Upper lobe of left lung (tissue), 6 donors: ENCODE measurements around the gene PDE11A. TPM values are rescaled to one million over a fixed set of nuclear protein-coding genes. Genes with fewer than 3 reads are reported as not detected.

Source experiments
- ATAC-seq, 2 donors: fragments of 200-7000 bp; cut with Tn5 transposase; one replicate each; pipeline ENCODE4 v1.9.1; 2022; ENCODE audit warnings: mild to moderate bottlenecking in 2 of 2, moderate library complexity in 2 of 2; ENCODE audit not compliant: low FRiP score in 2 of 2
- DNase-seq, 2 donors: peaks; one replicate each; pipeline ENCODE4 v3.0.0-alpha.2; 2019 to 2020
- H3K27ac ChIP-seq, 4 donors: fragments of 200-600 bp; sonication (generic); one replicate each; pipeline ENCODE4 v1.5.1; 2016 to 2019
- H3K27me3 ChIP-seq, 4 donors: fragments of 200-600 bp; sonication (generic); one replicate each; pipeline ENCODE4 v1.5.1; 2017 to 2019
- H3K36me3 ChIP-seq, 4 donors: fragments of 200-600 bp; sonication (generic); one replicate each; pipeline ENCODE4 v1.5.1; 2016 to 2019
- H3K4me1 ChIP-seq, 4 donors: fragments of 200-600 bp; sonication (generic); one replicate each; pipeline ENCODE4 v1.5.1; 2018 to 2019
- H3K4me3 ChIP-seq, 4 donors: fragments of 200-600 bp; sonication (generic); one replicate each; pipeline ENCODE4 v1.5.1; 2017 to 2019; ENCODE audit warnings: mild to moderate bottlenecking in 2 of 4, moderate library complexity in 1 of 4
- H3K9me3 ChIP-seq, 4 donors: fragments of 200-600 bp; sonication (generic); one replicate each; pipeline ENCODE4 v1.5.1; 2018 to 2019
- EP300 ChIP-seq, 4 donors: sonication (generic); formaldehyde crosslinking; IDR thresholded peaks; one replicate each; pipeline ENCODE4 v1.5.1; 2017; ENCODE audit warnings: antibody characterized with exemption in 4 of 4, control low read depth in 2 of 4
- POLR2A ChIP-seq, 4 donors: fragments of 450-650 bp; IDR thresholded peaks; one replicate each; pipeline ENCODE4 v1.5.1; 2016 to 2017; ENCODE audit warnings: antibody characterized with exemption in 4 of 4, mild to moderate bottlenecking in 2 of 4
- POLR2AphosphoS5 ChIP-seq, 2 donors: sonication (generic); formaldehyde crosslinking; IDR thresholded peaks; one replicate each; pipeline ENCODE4 v1.5.1; 2017; ENCODE audit warnings: antibody characterized with exemption in 2 of 2
- WGBS, 2 donors: methylation state at CpG; one replicate each; pipeline ENCODE4 v1.1.5; 2017 to 2018; 5-methylcytosine and 5-hydroxymethylcytosine counted together
- total RNA-seq, 6 donors: library from RNA; depleted of rRNA in 4 of 6; stranded (reverse); fragments of >200 nt in 4 of 6; gene quantifications; one replicate each; pipeline versions ENCODE4 v1.1.0 to v1.2.1, GENCODE V29; 2016 to 2021
- TF ChIP-seq, protein P1 (sequence below), 6 experiments: fragments of 450-650 bp in 4 of 6; fragments of 200-600 bp in 2 of 6; sonication (generic) in 2 of 6; IDR thresholded peaks; one replicate each; pipeline ENCODE4 v1.5.1; 2016 to 2019; ENCODE audit warnings: antibody characterized with exemption in 6 of 6
- donor health status: DM: no; HTN: no; CAD: no; lungs with moderate emphysema.
- donor health status: DM: no; HTN: yes; CAD: no; lungs with severe emphysema.

PDE11A gene
- total RNA-seq, 6 donors from 2014 or later = 0.03 to 0.57 (median 0.33) TPM; not detected in 3

DNA sequence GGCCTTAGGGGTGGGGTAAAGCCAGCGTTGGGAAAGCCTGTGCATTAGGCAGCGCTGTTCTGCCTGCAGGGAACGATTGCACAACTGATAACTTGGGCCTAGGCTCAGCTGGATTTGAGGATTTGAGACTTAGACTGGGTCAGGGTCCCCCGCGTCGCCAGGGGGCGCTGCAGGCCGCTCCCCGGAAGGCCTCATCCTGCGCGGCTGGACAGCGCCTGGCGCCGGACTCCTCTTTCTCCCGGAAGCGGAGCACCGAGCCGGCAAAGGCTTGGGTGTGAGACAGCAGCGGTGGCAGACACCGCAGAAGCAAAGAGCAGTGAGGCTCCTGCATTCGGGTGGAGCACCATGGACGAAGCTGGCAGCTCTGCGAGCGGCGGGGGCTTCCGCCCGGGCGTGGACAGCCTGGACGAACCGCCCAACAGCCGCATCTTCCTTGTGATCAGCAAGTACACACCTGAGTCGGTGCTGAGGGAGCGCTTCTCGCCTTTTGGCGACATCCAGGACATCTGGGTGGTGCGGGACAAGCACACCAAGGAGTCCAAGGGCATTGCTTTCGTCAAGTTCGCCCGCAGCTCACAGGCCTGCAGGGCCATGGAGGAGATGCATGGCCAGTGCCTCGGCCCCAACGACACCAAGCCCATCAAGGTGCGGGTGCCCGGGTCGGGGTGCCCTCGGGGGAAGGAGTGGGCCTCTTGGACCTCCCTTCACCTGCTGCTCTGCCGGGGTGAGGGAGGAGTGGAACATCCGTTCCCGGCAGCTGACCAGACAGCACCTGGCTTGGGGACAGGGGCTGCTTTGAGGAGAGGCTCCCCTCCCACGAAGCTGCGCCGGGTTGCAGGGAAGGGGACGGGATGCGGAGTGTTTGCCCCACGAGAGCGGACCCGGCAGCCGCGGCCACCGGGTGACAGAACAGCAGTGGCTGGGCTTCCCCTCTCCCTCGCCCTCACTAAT is 39.9 kb upstream of the PDE11A start, which contains the start of gene RBM45:
Gene RBM45 (plus strand): TSS at position 236 of the 951 bp plus-strand sequence. CDS start 110 bp downstream, at position 346.
- peaks cover 0 to 8% (median 0%) of the 10 kb centered on the region in 4 donors for H3K36me3 ChIP-seq
- ATAC-seq = peak; percentile 99
- 0 to 1% methylated on average over 9 to 36 of the region's 60 CpGs for WGBS, 2 donors
- peak; percentile 94 to 99 for DNase-seq
- peak within 1 kb of the TSS; percentile 62 to 83 (median 74) for H3K27ac ChIP-seq
- peak within 1 kb of the TSS; percentile 55 to 92 (median 74) for H3K4me3 ChIP-seq
- no peak for TF ChIP-seq EP300 (IDR thresholded peaks at IDR 0.05)
- peak in 2 of 4 donors; percentile 46 to 78 for TF ChIP-seq POLR2A (IDR thresholded peaks at IDR 0.05)
- TF ChIP-seq, protein P1, sequence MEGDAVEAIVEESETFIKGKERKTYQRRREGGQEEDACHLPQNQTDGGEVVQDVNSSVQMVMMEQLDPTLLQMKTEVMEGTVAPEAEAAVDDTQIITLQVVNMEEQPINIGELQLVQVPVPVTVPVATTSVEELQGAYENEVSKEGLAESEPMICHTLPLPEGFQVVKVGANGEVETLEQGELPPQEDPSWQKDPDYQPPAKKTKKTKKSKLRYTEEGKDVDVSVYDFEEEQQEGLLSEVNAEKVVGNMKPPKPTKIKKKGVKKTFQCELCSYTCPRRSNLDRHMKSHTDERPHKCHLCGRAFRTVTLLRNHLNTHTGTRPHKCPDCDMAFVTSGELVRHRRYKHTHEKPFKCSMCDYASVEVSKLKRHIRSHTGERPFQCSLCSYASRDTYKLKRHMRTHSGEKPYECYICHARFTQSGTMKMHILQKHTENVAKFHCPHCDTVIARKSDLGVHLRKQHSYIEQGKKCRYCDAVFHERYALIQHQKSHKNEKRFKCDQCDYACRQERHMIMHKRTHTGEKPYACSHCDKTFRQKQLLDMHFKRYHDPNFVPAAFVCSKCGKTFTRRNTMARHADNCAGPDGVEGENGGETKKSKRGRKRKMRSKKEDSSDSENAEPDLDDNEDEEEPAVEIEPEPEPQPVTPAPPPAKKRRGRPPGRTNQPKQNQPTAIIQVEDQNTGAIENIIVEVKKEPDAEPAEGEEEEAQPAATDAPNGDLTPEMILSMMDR (IDR thresholded peaks at IDR 0.05) = peak; percentile 95 to 98 (median 98)
- TF ChIP-seq POLR2AphosphoS5 (IDR thresholded peaks at IDR 0.05) = peak; percentile 75 to 82
- no peaks in the 10 kb centered on the region for H3K27me3 ChIP-seq
- H3K9me3 ChIP-seq = no peaks in the 10 kb centered on the region
- peaks cover 4 to 25% (median 14%) of the 10 kb centered on the region in 4 donors for H3K4me1 ChIP-seq

DNA sequence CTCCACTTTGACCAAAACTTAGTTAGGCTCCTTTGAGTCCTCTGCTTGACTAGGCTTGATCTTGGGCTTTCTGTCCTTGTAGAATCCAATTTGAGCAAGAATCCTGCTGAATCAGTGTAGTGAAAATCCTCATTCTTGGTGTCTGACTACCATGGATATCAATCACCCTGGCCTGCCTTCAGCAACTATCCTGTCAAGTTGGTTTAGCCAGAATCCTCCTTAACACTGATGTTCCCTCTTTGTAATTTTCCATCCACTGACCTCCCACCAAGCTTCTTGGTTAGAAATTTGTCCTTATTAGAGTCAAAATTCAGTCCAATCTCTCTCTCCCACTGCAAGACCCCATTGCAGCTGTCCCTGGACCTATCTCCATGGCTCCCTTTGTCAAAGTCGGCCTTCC is 39.2 kb upstream of the PDE11A start:
- Histone ChIP-seq H3K27ac (peak overlapping the region in 2 of 4 donors; percentile 62 to 73), H3K4me1 (peaks cover 4 to 25% (median 14%) of the 10 kb centered on the region in 4 donors), H3K9me3 (no peaks in the 10 kb centered on the region), H3K36me3 (peaks cover 0 to 6% (median 0%) of the 10 kb centered on the region in 4 donors), H3K4me3 (peak overlapping the region in 2 of 4 donors; percentile 69 to 92), H3K27me3 (no peaks in the 10 kb centered on the region)
- TF ChIP-seq, protein P1 (IDR thresholded peaks at IDR 0.05) = no peak
- TF ChIP-seq POLR2A (IDR thresholded peaks at IDR 0.05) = no peak
- no peak for TF ChIP-seq EP300 (IDR thresholded peaks at IDR 0.05)
- TF ChIP-seq POLR2AphosphoS5 (IDR thresholded peaks at IDR 0.05) = no peak
- no peak for ATAC-seq
- no peak for DNase-seq
- 93 to 100% methylated on average over 1 of the region's 1 CpG for WGBS, 2 donors

DNA sequence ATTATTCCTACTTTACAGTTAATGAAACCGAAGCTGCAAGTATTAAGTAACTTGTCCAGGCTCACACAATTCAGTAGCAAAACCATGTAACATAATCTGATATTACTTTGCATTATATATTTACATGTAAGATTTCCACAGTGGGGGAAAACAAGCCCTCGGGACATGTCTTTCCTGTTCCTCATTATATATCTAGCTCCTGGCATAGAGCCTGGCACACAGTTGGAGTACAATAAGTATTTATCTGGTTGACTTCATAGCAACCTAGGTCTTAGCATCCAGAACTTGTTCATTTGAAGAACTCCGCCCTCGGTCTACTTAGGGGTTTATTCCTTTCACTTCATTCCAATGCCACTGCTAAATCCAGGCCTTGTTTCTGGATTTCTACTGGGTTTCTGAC is 38.1 kb upstream of the PDE11A start:
- Histone ChIP-seq H3K9me3 (no peaks in the 10 kb centered on the region), H3K27ac (no peak overlapping the region), H3K4me1 (peaks cover 4 to 25% (median 14%) of the 10 kb centered on the region in 4 donors), H3K4me3 (no peak overlapping the region), H3K27me3 (no peaks in the 10 kb centered on the region), H3K36me3 (no peaks in the 10 kb centered on the region)
- ATAC-seq (no peak), DNase-seq (no peak)
- TF ChIP-seq, protein P1 (IDR thresholded peaks at IDR 0.05) = no peak
- TF ChIP-seq EP300 (IDR thresholded peaks at IDR 0.05) (no peak), POLR2AphosphoS5 (IDR thresholded peaks at IDR 0.05) (no peak), POLR2A (IDR thresholded peaks at IDR 0.05) (no peak)
- WGBS, 2 donors = 75 to 81% methylated on average over 4 of the region's 4 CpGs

DNA sequence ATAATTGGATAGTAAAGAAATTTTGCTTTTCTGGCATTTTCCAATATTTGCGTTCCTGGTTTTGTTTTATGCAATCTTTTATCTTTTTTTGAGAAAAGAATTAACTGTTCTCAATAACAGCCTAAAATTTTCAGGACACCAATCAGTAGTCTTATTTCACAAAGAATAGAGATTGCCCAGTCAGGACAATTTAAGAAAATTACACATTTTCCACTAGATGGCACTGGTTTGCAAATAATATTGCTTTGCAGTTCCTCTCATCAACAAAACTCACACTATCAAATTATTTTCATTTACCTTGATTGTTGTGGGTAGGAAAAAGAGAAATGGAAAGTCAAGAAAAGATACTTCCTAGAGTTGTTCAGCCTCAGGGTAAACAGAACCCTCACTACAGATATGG is 37.2 kb upstream of the PDE11A start:
- TF ChIP-seq EP300 (IDR thresholded peaks at IDR 0.05) (no peak), POLR2A (IDR thresholded peaks at IDR 0.05) (no peak), POLR2AphosphoS5 (IDR thresholded peaks at IDR 0.05) (no peak)
- TF ChIP-seq, protein P1 (IDR thresholded peaks at IDR 0.05) = peak in 4 of 6 experiments; percentile 37 to 57 (median 49)
- Histone ChIP-seq H3K4me1 (peaks cover 4 to 25% (median 14%) of the 10 kb centered on the region in 4 donors), H3K27me3 (no peaks in the 10 kb centered on the region), H3K27ac (no peak overlapping the region), H3K4me3 (no peak overlapping the region), H3K9me3 (no peaks in the 10 kb centered on the region), H3K36me3 (no peaks in the 10 kb centered on the region)
- WGBS, 2 donors = 13% methylated on average over 1 of the region's 1 CpG
- ATAC-seq (no peak), DNase-seq (no peak)
